ENCODE measurements around the gene FAM20C. TPM values are rescaled to one million over a fixed set of nuclear protein-coding genes. Genes with fewer than 3 reads are reported as not detected.

FAM20C gene
- total RNA-seq, 2 donors from 2014 or later, result 1.4 to 2.8 TPM

DNA sequence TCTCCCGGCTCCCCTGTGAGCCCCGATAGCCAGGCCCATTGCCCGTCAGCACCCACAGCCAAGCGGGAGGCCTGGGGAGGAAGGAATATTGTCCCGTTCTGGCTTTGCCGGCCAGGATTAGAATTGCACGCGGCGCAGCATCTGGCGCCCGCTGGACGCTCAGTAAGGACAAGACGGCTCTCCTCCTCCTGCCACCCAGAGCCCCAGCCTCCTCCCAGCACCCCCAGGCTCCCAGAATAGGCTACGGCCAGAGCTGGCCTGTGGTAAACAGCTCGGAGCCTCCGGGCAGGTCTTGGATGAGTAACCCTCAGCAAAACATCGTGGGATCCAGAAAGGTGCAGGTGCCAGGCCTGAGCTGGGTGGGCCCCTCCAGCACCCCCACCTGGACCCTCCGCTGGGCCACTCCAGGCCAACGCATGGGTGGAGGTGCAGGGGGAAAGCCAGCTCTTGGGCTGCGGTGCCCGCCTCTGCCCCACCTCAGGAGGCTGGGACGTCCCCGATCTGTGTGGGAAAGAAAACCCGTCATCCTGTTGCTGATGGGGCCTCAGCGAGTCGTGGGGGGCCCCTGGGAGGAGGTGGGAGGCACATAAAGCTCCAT is 5.8 kb upstream of the FAM20C start:
- H3K27me3 Mint-ChIP-seq, result peaks cover 40% of the 10 kb centered on the region
- no peak overlapping the region for H3K27ac Mint-ChIP-seq
- no peak for DNase-seq
- ATAC-seq, result no peak
- H3K36me3 Mint-ChIP-seq (ENCODE audit: low read depth), result peaks cover 8% of the 10 kb centered on the region
- no peak overlapping the region for H3K4me3 Mint-ChIP-seq
- peaks cover 4% of the 10 kb centered on the region for H3K4me1 Mint-ChIP-seq
- no peaks in the 10 kb centered on the region for H3K9me3 ChIP-seq (ENCODE audit: control insufficient read depth, low read length, poor library complexity, severe bottlenecking)

DNA sequence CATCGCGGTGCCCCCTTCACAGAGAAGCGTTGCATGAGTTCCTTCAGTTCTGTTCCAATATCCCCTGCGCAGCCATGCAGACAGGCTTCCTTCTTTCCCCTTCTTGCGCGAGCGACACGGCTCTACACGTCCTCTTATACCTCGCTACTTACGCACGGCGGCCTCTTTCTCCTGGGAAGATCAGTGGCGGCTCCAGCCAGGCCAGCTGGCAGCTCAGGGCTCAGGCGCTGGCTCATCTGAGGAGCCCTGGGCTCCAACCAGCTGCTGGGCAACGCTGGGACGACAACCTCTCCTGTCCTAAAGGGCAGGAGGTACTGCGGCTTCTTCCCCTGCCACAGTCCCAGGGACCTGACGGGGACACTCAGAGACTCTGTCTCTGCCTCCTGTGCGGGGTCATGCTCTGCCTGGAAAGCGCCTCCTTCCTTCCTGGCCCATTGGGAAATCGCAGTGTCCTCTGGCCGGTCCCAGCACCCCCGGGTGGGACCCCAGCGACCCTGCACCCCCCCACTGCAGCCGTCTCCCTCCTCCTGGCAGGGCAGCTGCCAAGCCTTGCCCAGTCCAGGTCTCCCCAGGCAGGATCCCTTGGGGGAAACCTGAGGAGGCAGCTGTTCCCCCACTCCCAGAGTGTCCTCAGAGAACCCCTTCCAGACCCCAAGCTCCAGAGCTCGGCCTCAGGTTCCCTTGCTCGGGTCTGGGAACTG is 5.0 kb upstream of the FAM20C start:
- no peaks in the 10 kb centered on the region for H3K9me3 ChIP-seq (ENCODE audit: control insufficient read depth, low read length, poor library complexity, severe bottlenecking)
- ATAC-seq, result no peak
- Mint-ChIP-seq H3K27ac (no peak overlapping the region), H3K27me3 (peaks cover 41% of the 10 kb centered on the region), H3K36me3 (ENCODE audit: low read depth) (peaks cover 8% of the 10 kb centered on the region), H3K4me1 (peaks cover 5% of the 10 kb centered on the region), H3K4me3 (no peak overlapping the region)
- DNase-seq, result no peak

DNA sequence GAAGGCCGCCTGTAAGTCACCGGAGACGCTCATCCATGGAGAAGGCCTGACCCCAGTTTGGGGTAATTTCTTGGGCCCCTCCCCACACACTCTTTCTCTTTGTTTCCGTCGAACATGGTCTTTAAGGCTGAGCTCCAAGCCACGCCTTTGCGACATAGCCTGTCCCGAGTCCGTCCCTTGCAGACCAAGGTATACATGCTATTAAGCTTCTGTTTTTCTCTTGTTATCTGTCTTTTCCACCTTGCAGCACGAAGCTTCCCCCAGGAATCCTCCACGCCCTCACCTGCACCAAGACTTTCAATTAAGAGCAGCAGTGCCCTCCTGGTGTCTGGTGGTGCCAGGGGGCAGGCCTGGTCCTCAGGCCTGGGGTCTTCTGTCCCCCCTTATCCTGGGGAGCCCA is 4.2 kb upstream of the FAM20C start:
- no peak for DNase-seq
- peaks cover 41% of the 10 kb centered on the region for H3K27me3 Mint-ChIP-seq
- ATAC-seq, result no peak
- H3K36me3 Mint-ChIP-seq (ENCODE audit: low read depth), result peaks cover 8% of the 10 kb centered on the region
- no peaks in the 10 kb centered on the region for H3K9me3 ChIP-seq (ENCODE audit: control insufficient read depth, low read length, poor library complexity, severe bottlenecking)
- H3K4me1 Mint-ChIP-seq, result peaks cover 5% of the 10 kb centered on the region
- H3K27ac Mint-ChIP-seq, result no peak overlapping the region
- H3K4me3 Mint-ChIP-seq, result no peak overlapping the region

DNA sequence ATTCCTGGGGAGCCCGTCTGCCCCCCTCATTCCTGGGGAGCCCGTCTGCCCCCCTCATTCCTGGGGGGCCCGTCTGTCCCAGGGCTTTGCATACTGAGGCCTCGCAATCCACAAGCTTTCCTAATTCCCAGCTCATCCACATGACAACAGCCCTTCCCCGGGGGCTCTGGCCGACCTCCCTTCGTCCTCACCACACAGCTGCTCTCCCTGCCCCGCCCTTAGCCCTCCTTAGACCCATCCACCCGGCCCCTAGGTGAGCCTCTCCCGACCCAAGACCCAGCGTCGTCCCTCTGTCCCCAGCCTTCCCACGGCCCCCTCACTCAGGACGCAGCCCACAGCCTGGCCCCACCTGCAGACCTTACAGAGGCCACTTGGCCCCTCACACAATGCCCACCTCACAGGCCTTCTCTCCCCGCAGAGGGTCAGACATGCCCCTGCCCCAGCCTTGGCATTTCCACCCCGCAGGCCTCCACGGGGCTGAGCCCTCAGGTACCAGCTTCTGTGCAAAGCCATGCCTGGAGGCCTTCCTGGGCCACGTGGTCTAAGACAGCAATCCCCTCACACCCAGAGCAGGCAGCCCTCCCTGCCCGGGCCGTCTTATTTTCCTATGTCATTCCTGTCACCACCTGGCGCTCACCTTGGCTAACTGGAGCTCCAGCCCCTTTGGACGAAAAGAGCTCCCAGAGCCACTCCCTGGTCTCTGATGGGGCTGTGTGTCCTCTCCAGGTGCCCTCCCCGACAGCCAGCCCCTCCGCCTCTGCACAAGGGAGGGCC is 3.5 kb upstream of the FAM20C start:
- no peak overlapping the region for H3K27ac Mint-ChIP-seq

DNA sequence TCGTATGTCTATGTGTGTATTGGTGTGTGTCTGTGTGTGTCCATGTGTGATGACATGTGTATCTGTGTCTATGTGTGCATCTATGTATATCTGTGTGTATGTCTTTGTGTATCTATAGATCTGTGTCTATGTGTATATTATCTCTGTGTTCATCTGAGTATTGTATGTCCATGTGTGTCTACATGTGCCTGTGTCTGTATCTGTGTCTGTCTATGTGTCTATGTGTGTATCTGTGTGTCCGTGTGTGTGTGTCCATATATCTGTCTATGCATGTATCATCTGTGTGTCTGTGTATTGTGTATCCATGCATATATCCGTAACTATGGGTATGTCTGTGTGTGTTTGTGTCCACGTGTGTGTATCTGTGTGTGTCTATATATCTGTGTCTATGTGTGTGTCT is 2.7 kb upstream of the FAM20C start:
- H3K27me3 Mint-ChIP-seq, result peaks cover 45% of the 10 kb centered on the region
- no peak for ATAC-seq
- H3K9me3 ChIP-seq (ENCODE audit: control insufficient read depth, low read length, poor library complexity, severe bottlenecking), result no peaks in the 10 kb centered on the region
- H3K36me3 Mint-ChIP-seq (ENCODE audit: low read depth), result peaks cover 8% of the 10 kb centered on the region
- H3K4me1 Mint-ChIP-seq, result peaks cover 5% of the 10 kb centered on the region
- H3K4me3 Mint-ChIP-seq, result no peak overlapping the region
- no peak overlapping the region for H3K27ac Mint-ChIP-seq
- DNase-seq, result no peak

More for the DNA sequence above, 3.5 kb upstream of the FAM20C start:
- peaks cover 5% of the 10 kb centered on the region for H3K4me1 Mint-ChIP-seq
- no peak for ATAC-seq
- DNase-seq, result no peak
- H3K27me3 Mint-ChIP-seq, result peaks cover 41% of the 10 kb centered on the region
- no peak overlapping the region for H3K4me3 Mint-ChIP-seq
- H3K36me3 Mint-ChIP-seq (ENCODE audit: low read depth), result peaks cover 8% of the 10 kb centered on the region
- no peaks in the 10 kb centered on the region for H3K9me3 ChIP-seq (ENCODE audit: control insufficient read depth, low read length, poor library complexity, severe bottlenecking)

DNA sequence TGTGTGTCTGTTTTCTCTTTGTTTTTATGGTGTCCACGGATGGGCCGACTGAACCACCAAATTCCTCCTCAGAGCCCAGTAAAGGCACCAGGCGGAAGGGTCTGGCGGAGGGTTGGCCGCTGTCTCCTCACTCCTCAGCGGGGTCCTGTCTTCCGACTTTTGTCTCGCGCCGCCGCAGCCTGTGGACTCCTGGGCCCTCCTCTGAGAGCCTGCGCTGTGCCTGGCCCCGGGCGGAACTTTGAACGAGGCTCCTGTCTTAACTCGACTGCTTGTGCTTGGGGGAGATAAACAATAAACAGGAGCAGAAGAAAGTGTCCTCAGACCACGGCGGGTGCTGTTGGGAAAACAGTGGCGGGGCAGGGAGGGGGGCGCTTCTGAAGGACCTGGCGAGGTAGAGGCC is 2.2 kb upstream of the FAM20C start:
- ATAC-seq (no peak), DNase-seq (no peak)
- H3K27ac Mint-ChIP-seq, result no peak overlapping the region
- peaks cover 5% of the 10 kb centered on the region for H3K4me1 Mint-ChIP-seq
- peaks cover 48% of the 10 kb centered on the region for H3K27me3 Mint-ChIP-seq
- H3K9me3 ChIP-seq (ENCODE audit: control insufficient read depth, low read length, poor library complexity, severe bottlenecking), result no peaks in the 10 kb centered on the region
- H3K4me3 Mint-ChIP-seq, result no peak overlapping the region
- H3K36me3 Mint-ChIP-seq (ENCODE audit: low read depth), result peaks cover 8% of the 10 kb centered on the region

DNA sequence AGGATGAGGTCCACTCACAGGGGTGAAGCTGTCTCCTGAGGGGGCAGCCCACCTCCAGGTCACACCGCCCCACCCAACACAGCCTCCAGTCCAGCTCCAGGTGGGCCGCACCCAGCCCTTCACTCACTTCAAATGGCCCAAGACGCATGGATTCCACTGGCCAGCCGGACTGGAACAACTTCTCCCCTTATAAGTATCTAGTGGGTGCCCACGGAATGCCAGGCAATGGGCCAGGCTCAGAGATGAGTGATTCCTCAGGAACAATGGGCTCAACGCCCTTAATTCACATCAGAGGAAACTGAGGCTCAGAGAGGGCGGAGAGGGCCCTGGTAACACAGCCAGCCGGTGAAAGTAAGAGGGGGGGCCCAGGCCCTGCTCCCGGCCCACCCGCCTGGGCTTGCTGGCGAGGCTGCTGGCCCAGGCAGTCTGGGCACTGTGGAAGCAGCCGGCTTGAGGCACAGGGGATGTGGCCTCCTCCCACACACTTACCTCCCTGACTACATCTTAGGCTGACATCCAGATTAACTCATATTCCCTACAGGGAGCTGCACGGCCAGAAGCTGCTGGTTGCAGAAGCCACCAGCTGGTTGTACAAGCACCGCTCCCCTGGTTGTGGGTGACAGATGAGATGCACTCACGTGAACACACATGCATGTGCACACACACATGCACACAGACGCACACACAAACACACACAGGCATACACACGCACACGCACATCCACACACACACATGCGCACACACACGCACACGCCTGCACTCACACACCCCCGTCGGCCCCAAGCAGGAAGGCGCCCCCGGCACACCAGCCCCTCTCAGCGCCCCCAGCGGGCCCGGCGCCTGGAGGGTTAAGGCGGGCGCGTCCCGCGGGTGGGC is 1.0 kb upstream of the FAM20C start:
- ATAC-seq (no peak), DNase-seq (no peak)
- no peaks in the 10 kb centered on the region for H3K9me3 ChIP-seq (ENCODE audit: control insufficient read depth, low read length, poor library complexity, severe bottlenecking)
- Mint-ChIP-seq H3K4me1 (peaks cover 5% of the 10 kb centered on the region), H3K27ac (peak overlapping the region; percentile 49), H3K36me3 (ENCODE audit: low read depth) (peaks cover 8% of the 10 kb centered on the region), H3K27me3 (peaks cover 60% of the 10 kb centered on the region), H3K4me3 (peak overlapping the region; percentile 84)

DNA sequence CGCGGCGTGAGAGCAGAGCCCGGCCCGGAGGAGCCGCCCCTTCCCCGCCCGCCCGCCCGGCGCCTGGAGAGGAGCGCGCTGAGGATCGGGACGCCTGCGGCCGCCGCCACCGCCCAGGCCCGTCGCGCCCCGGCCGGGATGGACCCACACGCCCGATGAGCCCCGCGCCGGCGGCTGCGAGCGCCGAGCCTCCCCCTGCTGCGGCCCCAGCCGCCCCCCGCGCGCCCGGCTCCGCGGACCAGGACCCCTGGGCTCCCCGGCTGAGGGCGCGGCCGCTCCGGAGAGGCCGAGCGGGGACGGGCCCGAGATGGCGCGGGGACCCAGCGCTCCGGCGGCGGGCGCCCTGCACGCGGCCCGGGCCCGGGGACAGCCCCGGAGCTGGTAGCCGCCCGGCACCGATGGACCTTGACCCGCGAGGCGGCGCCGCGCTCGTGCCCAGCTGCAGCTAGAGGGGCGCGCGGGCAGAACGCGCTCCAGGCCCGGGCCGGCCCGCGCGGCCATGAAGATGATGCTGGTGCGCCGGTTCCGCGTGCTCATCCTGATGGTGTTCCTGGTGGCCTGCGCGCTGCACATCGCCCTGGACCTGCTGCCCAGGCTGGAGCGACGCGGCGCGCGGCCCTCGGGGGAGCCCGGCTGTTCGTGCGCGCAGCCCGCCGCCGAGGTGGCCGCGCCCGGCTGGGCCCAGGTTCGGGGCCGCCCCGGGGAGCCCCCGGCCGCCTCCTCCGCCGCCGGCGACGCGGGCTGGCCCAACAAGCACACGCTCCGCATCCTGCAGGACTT is 520 bp downstream of the FAM20C start:
- Mint-ChIP-seq H3K27ac (no peak overlapping the region), H3K4me1 (peaks cover 5% of the 10 kb centered on the region), H3K36me3 (ENCODE audit: low read depth) (peaks cover 8% of the 10 kb centered on the region), H3K27me3 (peaks cover 61% of the 10 kb centered on the region), H3K4me3 (peak overlapping the region; percentile 36)
- H3K9me3 ChIP-seq (ENCODE audit: control insufficient read depth, low read length, poor library complexity, severe bottlenecking), result no peaks in the 10 kb centered on the region
- ATAC-seq (peak; percentile 18), DNase-seq (no peak)

DNA sequence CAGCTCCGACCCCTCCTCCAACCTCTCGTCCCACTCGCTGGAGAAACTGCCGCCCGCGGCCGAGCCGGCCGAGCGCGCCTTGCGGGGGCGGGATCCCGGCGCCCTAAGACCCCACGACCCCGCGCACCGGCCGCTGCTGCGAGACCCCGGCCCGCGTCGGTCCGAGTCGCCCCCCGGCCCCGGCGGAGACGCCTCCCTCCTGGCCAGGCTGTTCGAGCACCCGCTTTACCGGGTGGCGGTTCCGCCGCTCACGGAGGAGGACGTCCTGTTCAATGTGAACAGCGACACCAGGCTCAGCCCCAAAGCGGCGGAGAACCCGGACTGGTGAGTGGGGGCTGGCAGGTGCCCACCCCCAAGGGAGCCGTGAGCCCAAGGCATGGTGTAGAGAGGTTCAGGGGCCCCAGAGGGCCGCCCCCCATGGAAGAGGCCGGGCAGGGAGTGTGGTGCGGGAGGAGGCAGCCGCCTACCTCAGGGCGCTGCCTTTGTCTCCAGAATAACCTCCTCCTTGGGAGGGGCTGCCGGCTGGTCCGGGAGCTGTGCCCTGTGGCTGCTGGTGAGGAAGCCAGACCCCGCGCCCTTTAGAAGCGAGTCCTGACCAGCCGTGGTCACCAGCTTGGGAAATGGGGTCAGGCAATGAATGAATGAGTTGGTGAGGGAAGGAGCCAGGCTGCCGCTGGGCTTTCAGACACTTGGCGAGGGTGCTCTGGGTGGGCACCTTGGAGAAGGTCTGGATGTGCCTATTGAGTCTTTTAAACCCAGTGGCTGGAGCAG is 1.3 kb downstream of the FAM20C start:
- no peak for DNase-seq
- no peak for ATAC-seq
- H3K9me3 ChIP-seq (ENCODE audit: control insufficient read depth, low read length, poor library complexity, severe bottlenecking), result no peaks in the 10 kb centered on the region
- H3K4me1 Mint-ChIP-seq, result peaks cover 5% of the 10 kb centered on the region
- peak overlapping the region; percentile 36 for H3K4me3 Mint-ChIP-seq
- H3K27ac Mint-ChIP-seq, result no peak overlapping the region
- peaks cover 63% of the 10 kb centered on the region for H3K27me3 Mint-ChIP-seq
- H3K36me3 Mint-ChIP-seq (ENCODE audit: low read depth), result peaks cover 8% of the 10 kb centered on the region

DNA sequence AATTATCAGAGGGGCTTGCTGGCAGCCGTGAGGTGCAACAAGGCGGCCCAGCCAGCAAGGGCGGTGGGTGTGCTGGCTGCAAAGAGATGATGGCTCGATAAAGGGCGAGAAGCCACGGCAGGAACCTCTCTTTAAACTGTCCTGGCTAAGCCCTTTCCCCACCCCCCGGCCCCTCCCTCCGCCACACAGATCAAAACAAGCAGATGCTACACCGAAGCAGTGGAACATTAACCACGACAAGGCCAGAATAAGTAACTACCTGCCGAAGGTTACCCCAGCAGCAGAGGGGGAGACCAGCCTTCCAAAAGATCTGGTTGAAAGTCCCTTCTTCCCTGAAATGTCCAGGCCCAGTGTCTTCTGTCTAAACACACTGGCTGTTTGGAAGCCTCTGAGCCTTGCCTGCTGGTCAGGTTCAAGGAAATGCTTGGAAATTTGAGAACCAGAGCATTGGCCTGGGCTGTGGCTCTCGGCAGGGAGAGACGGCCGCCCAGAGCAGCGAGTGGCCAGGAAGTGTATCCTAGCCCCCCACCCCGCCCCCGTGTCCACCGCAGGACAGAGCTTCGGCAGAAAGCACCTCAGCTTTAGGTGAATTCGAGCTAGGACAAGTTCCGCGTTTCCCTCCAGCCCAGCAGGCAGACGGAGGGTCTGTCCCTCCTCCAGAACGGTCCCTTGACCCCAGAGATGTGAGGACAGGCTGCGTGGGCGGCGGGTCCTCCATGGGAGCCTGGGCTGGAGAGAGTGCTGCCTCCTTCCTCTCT is 2.1 kb downstream of the FAM20C start:
- Mint-ChIP-seq H3K4me3 (no peak overlapping the region), H3K36me3 (ENCODE audit: low read depth) (peaks cover 6% of the 10 kb centered on the region)

DNA sequence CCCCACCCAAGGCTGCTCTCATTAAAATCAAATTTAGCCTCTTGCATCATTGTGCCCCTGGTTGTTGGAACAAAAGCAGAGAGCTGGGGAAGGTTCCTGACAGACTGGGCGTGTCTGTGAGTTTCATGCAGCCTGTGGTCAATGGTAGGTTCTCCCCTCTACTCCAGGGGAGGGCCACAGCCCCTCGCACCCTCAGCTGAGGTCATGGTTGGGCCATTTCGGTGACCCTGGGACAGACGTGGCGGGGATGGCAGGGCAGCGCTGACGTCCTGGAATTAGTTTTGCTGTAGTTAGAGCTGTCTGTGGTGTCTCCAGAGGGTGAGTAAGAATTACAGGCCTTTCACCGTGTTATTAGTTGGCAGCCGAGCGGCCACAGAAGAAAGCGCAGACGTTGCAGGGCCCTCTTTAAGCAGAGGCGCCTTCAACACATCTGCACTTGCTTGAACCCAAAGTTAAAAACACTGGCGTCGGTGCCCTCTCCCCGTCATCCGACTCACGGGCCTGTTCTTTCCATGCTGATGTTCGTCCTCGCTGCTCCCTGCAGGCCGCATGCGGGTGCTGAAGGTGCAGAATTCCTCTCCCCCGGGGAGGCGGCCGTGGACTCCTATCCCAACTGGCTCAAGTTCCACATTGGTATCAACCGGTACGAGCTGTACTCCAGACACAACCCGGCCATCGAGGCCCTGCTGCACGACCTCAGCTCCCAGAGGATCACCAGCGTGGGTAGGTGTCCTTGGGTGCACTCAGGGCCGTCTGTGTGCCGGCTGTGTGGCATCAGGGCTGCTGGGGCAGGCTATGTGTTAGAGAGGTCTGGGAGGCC is 2.8 kb downstream of the FAM20C start:
- ATAC-seq (no peak), DNase-seq (no peak)
- Mint-ChIP-seq H3K36me3 (ENCODE audit: low read depth) (no peaks in the 10 kb centered on the region), H3K27ac (no peak overlapping the region), H3K27me3 (peaks cover 50% of the 10 kb centered on the region), H3K4me3 (peak overlapping the region; percentile 31), H3K4me1 (peaks cover 3% of the 10 kb centered on the region)
- no peaks in the 10 kb centered on the region for H3K9me3 ChIP-seq (ENCODE audit: control insufficient read depth, low read length, poor library complexity, severe bottlenecking)

More for the DNA sequence above, 2.1 kb downstream of the FAM20C start:
- Mint-ChIP-seq H3K27me3 (peaks cover 58% of the 10 kb centered on the region), H3K27ac (no peak overlapping the region), H3K4me1 (peaks cover 4% of the 10 kb centered on the region)
- ATAC-seq (no peak), DNase-seq (no peak)
- no peaks in the 10 kb centered on the region for H3K9me3 ChIP-seq (ENCODE audit: control insufficient read depth, low read length, poor library complexity, severe bottlenecking)

Data from T-helper 17 cell (primary cell).